Thyroid gland (tissue), 4 donors: ENCODE results near the gene HMCN2.

ENCODE experiments used
- POLR2A ChIP-seq, 2 donors: fragments of 450-650 bp; IDR thresholded peaks; one replicate each; pipeline ENCODE4 v1.6.1; 2017; ENCODE audit warnings: antibody characterized with exemption in 2 of 2, mild to moderate bottlenecking in 2 of 2, moderate library complexity in 1 of 2
- TF ChIP-seq, protein P1 (sequence below), 6 experiments: fragments of 200-600 bp in 3 of 6; fragments of 450-650 bp in 3 of 6; sonication (generic) in 3 of 6; IDR thresholded peaks; one replicate each; pipeline ENCODE4 v1.5.1; 2016 to 2019; ENCODE audit warnings: antibody characterized with exemption in 6 of 6, mild to moderate bottlenecking in 2 of 6, inconsistent platforms in 1 of 6, moderate library complexity in 1 of 6

- TF ChIP-seq POLR2A (IDR thresholded peaks at IDR 0.05), result no peak
- TF ChIP-seq, protein P1, sequence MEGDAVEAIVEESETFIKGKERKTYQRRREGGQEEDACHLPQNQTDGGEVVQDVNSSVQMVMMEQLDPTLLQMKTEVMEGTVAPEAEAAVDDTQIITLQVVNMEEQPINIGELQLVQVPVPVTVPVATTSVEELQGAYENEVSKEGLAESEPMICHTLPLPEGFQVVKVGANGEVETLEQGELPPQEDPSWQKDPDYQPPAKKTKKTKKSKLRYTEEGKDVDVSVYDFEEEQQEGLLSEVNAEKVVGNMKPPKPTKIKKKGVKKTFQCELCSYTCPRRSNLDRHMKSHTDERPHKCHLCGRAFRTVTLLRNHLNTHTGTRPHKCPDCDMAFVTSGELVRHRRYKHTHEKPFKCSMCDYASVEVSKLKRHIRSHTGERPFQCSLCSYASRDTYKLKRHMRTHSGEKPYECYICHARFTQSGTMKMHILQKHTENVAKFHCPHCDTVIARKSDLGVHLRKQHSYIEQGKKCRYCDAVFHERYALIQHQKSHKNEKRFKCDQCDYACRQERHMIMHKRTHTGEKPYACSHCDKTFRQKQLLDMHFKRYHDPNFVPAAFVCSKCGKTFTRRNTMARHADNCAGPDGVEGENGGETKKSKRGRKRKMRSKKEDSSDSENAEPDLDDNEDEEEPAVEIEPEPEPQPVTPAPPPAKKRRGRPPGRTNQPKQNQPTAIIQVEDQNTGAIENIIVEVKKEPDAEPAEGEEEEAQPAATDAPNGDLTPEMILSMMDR (IDR thresholded peaks at IDR 0.05), result no peak
Observed at GRCh38 chr9:130246126-130246525, 19.4 kb upstream of the HMCN2 start.
